SK-N-SH (cell line): ENCODE results near the gene PAMR1.

Source experiments
- CTCF ChIP-seq: fragments of 200-600 bp; sonication (generic); IDR thresholded peaks from 2 replicates; pipeline ENCODE4 v1.6.1; 2017; ENCODE audit warnings: antibody characterized with exemption, mild to moderate bottlenecking, moderate library complexity
- PBX3 ChIP-seq: IDR thresholded peaks from 2 replicates; pipeline ENCODE4; 2012
- YY1 ChIP-seq: IDR thresholded peaks from 2 replicates; pipeline ENCODE4 v1.4.0; 2012; ENCODE audit warnings: low read depth, mild to moderate bottlenecking

- no peak for TF ChIP-seq CTCF
- no peak for TF ChIP-seq PBX3
- TF ChIP-seq YY1, result no peak
These were observed 18.1 kb upstream of the PAMR1 start for GRCh38 chr11:35543481-35543880.
